Measurements from ENCODE around the gene TARDBP.

GRCh38 chr1:11061652-11062365 is 49.4 kb downstream of the TARDBP start:
- TF ChIP-seq CTCF (IDR thresholded peaks at IDR 0.05; ENCODE audit: low read depth, low read length, poor library complexity, severe bottlenecking) (no peak), EZH2phosphoT487 (IDR thresholded peaks at IDR 0.05; ENCODE audit: borderline replicate concordance, low read length) (no peak)

All from DOHH2 (cell line).